GM11168 (cell line): ENCODE results near the gene TMEM250.
"Not testable (repeated sequence)": the region's sequence is repeated elsewhere in the genome, so short reads cannot be mapped to it uniquely, and the experiment has no call there.

Experiments
- in situ Hi-C: fragments of 300-500 bp; cut with MboI; formaldehyde crosslinking; loops from one replicate; pipeline ENCODE4 v1.12.0; 2022; ENCODE audit warnings: low sequenced_read_pairs; ENCODE audit not compliant: unreplicated experiment

TMEM250 gene

GRCh38 chr9:136118320-136119060 is at the start of gene TMEM250:
Gene TMEM250, minus strand, starts transcription at chr9:136118875. Its CDS starts 1,975 bp downstream, at chr9:136116900.
- in situ Hi-C loops = no loop called here

GRCh38 chr9:136163248-136163850 is 44.7 kb upstream of the TMEM250 start:
- in situ Hi-C loops = no loop called here

- in situ Hi-C loops = no loop called here
Measured at GRCh38 chr9:136160995-136161610, 42.4 kb upstream of the TMEM250 start.

- in situ Hi-C loops = no loop called here
Measured at GRCh38 chr9:136160381-136160841, 41.7 kb upstream of the TMEM250 start.

- in situ Hi-C loops = no loop called here
Measured at GRCh38 chr9:136159851-136160250, 41.2 kb upstream of the TMEM250 start.

GRCh38 chr9:136157477-136158265 is 39.0 kb upstream of the TMEM250 start:
- in situ Hi-C loops = no loop called here

- in situ Hi-C loops = no loop called here
Measured at GRCh38 chr9:136156209-136157120, 37.8 kb upstream of the TMEM250 start.

GRCh38 chr9:136155576-136155975 is 36.9 kb upstream of the TMEM250 start:
- in situ Hi-C loops = no loop called here

GRCh38 chr9:136154943-136155342 is 36.3 kb upstream of the TMEM250 start:
- in situ Hi-C loops = no loop called here

- in situ Hi-C loops = no loop called here
Measured at GRCh38 chr9:136153381-136154065, 34.8 kb upstream of the TMEM250 start.

GRCh38 chr9:136152931-136153330 is 34.3 kb upstream of the TMEM250 start:
- in situ Hi-C loops = no loop called here

- in situ Hi-C loops = no loop called here
Measured at GRCh38 chr9:136152543-136152866, 33.8 kb upstream of the TMEM250 start.

- in situ Hi-C loops = no loop called here
Measured at GRCh38 chr9:136151848-136152542, 33.3 kb upstream of the TMEM250 start.

GRCh38 chr9:136151214-136151804 is 32.6 kb upstream of the TMEM250 start:
- in situ Hi-C loops = no loop called here

GRCh38 chr9:136150664-136151213 is 32.1 kb upstream of the TMEM250 start:
- in situ Hi-C loops = not testable (repeated sequence)

GRCh38 chr9:136149853-136150252 is 31.2 kb upstream of the TMEM250 start:
- in situ Hi-C loops = no loop called here

- in situ Hi-C loops = no loop called here
Measured at GRCh38 chr9:136149337-136149736, 30.7 kb upstream of the TMEM250 start.

- in situ Hi-C loops = no loop called here
Measured at GRCh38 chr9:136148766-136149165, 30.1 kb upstream of the TMEM250 start.
